GM19328 (cell line): Measurements from ENCODE around the gene SIGLEC8.
"Not testable (repeated sequence)": the region's sequence is repeated elsewhere in the genome, so short reads cannot be mapped to it uniquely, and the experiment has no call there.

ENCODE experiments used
- ATAC-seq: cut with Tn5 transposase; IDR thresholded peaks from one replicate; pipeline ENCODE4 v1.9.1; 2021; ENCODE audit warnings: mild to moderate bottlenecking, moderate library complexity; ENCODE audit not compliant: unreplicated experiment

SIGLEC8 gene

DNA sequence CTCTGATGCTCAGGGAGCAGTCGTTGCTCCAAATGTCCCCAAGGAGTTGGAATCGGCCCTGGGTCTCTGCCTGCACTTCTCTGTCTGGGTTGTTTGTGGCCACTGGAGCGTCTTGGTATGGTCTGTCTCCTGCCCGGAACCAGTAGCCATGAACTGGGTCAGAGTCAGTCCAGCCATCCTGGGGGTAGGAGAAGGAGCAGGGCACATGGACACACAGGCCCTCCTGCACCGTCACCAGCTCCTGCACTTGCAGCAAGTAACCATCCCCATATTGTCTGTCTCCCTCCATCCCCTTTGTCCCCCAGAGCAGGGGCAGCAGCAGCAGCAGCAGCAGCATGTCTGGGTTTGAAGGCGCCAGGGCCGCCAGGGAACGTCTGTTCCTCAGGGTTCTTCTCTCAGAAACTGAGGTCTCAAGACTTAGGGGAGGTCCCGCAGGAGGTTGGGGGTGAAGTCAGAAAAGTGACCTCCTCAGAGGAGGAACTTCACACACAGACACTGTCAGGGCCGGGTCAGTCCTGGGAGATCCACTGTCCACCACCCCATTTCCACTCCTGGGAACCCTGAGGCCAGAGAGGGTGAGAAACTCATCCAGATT lies at the start of gene SIGLEC8:
TSS of gene SIGLEC8 (minus strand) at position 404 of the 595 bp plus-strand sequence. CDS start at position 337, 67 bp downstream.
- no peak for ATAC-seq

- no peak for ATAC-seq
These were observed 49.4 kb upstream of the SIGLEC8 start for GRCh38 chr19:51507640-51508058.

- ATAC-seq, result no peak
These were observed 48.9 kb upstream of the SIGLEC8 start for GRCh38 chr19:51507192-51507591.

DNA sequence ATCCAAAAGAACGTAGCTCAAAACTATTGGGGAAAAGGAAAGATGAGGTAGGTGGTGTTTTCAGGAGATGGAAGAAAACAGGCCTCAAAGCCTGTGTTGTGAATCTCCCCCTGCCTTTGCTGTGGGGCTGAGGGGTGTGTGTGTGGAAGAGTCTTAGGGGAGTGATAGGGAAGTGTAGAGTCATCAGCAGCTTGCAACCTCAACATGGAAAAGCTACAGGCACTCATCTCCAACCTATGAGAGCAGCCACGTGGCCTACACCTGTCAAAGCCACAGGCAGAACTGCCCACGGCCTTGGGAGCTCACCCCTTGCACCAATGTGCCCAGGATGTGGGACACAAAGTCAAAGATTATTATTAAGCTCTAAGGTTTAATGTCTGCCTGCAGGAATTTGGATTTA lies 47.6 kb upstream of the SIGLEC8 start:
- ATAC-seq, result no peak

DNA sequence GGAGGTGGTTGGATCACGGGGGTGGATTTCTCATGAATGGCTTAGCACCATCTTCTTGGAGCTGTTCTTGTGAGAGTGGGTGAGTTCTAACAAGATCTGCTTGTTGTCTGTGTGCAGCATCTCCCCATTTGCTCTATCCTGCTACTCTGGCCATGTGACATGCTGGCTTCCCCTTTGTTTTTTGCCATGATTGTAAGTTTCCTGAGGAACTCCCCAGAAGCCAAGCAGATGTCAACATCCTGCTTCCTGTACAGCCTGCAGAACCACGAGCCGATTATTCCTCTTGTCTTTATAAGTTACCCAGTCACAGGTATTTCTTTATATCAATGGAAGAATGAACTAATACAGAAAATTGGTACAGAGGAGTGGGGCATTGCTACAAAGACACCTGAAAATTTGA lies 45.6 kb upstream of the SIGLEC8 start:
- ATAC-seq, result no peak

DNA sequence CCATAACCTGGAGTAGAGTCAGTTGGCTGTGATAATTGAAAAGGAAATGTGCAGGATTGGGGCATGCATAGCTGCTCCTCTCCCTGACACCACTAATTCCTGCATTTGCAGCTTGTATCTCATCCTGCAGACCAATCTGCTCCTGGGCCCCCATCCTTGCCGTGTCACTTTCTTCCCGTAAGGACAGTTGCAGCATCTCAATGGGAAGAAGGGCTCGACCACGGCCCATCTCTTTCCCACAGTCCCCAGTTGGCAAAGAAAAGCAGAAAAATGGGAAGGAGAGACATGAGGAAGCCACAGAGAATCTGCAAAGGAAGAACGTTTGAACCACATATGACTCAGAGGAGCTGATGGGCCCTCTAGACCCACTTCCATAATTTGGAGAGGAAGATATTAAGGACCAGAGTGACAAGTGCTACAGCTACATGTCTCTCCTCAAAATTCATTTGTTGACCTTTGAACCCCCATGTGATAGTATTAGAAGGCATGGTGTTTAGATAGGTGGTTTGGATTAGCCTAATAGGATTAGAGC lies 45.1 kb upstream of the SIGLEC8 start:
- no peak for ATAC-seq

- ATAC-seq, result no peak
These were observed 43.5 kb upstream of the SIGLEC8 start, which contains the start of gene SIGLEC12 for GRCh38 chr19:51501594-51502263. Gene SIGLEC12 (minus strand): TSS chr19:51501800. CDS start chr19:51501733, 67 bp downstream.

GRCh38 chr19:51500931-51501330 lies 42.7 kb upstream of the SIGLEC8 start:
- ATAC-seq, result not testable (repeated sequence)

DNA sequence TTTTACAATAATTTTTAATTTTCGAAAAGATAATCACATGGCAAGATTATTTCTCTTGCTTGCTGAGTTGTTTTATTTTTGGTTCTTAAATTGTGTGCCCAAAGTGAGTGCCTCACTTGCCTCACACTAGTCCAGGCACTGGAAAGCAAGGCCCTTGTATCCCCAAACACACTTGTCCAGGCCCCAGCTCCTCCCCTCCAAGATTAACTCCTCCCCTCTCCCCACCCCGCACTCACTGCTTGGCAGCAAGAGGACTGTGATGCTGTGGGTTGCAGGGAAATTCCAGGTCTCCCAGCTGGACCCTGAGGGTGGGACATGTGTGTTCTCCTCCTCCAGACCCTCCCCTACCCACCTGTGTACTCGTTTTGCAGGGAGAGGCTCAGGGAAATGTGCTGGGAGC lies 39.4 kb upstream of the SIGLEC8 start:
- no peak for ATAC-seq

DNA sequence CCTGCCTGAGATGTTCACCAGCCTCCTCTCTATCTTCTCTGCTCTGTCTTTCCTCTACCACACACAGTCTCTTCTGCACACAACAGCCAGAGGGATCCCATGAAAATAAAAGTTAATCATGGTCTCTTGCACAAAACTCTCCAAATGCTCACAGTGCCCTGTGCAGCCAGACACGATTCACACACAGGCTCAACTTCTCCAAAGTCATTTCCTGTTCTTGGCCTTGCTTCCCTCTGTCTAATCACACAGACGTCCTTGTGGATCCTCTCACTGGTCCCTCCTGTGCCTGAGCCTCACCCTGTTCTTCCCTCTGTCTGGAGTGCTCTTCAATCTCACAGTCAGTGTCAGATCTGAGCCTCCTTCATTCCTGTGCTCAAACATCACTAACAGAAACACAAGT lies 35.5 kb upstream of the SIGLEC8 start:
- ATAC-seq, result no peak

GRCh38 chr19:51491586-51491985 lies 33.3 kb upstream of the SIGLEC8 start:
- no peak for ATAC-seq

- no peak for ATAC-seq
These were observed 32.4 kb upstream of the SIGLEC8 start for GRCh38 chr19:51490676-51491075.

- no peak for ATAC-seq
These were observed 30.9 kb upstream of the SIGLEC8 start for GRCh38 chr19:51489113-51489512.

- ATAC-seq, result no peak
These were observed 30.2 kb upstream of the SIGLEC8 start for GRCh38 chr19:51488491-51488890.

DNA sequence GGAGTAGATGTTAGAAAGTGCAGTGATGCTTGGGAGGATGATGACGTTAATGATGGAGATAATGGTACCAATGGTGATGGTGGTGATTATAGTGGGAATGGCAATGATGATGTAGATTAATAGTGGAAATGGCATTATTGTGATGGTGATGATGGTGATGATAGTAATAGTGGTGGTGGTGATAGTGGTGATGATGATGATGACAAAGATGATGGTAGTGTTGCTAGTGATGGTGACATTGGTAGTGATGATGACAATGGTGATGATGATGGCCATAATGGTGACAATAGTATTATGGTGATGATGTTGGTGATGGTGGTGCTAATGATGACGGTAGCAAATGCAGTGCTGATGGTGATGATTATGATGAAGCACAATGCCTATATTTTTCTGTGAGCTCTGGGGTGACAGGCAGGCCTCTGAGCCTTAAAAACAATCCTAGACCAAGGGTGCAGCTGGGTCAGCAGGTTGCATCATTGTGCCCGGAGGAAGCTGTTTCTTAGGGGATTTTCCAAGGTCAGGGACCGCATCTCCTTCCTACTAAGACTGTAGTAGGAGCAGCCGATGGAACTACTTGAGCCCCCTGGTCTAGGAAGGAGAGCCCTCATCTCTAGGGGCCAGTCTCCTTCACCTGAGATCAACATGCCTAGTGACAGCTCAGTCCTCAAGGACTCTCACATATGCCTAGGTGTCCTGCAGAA lies 27.9 kb upstream of the SIGLEC8 start:
- ATAC-seq, result no peak

GRCh38 chr19:51480590-51480989 lies 22.3 kb upstream of the SIGLEC8 start:
- no peak for ATAC-seq

GRCh38 chr19:51479531-51480331 lies 21.5 kb upstream of the SIGLEC8 start:
- ATAC-seq, result no peak

DNA sequence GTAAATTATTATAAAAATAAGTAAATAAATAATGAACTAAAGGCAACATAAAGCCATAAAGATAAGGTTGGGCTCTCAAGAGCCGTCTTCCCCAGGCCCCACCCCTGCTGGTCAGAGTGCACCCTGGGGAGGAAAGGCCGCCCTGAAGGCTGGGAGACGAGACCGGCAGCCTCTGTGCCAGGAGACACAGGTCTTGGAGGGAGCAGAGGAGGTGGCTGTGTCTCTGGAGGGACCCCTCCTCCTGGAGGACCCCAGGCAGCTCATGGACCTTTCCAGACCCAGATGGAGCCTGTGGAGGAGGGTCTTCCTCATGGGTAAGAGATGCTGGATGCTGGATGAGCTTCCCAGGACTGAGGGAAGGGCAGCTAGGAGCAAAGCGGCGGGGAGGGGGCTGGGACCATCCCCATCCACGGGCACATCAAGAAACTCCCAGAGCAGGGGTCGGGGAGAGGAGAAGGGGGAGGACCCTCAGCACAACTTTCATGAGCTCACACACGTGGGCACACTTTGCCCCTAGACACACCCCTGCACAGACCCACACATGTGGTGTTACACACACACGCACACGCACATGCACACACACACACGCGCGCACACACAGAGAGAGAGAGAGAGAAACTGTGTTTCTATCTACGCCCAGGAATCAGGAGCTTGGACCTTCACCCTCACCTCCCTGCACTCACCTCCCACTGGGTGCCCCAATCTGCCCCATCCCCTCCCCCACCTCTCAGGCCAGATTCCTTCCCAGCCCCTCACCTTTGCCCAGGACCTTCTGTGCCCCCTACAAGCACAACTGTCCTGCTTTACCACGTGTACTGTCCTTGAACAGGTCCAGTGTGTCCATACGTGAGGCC lies 20.4 kb upstream of the SIGLEC8 start, which contains the start of gene CEACAM18:
TSS of gene CEACAM18 (plus strand) at position 159 of the 854 bp plus-strand sequence.
- no peak for ATAC-seq

DNA sequence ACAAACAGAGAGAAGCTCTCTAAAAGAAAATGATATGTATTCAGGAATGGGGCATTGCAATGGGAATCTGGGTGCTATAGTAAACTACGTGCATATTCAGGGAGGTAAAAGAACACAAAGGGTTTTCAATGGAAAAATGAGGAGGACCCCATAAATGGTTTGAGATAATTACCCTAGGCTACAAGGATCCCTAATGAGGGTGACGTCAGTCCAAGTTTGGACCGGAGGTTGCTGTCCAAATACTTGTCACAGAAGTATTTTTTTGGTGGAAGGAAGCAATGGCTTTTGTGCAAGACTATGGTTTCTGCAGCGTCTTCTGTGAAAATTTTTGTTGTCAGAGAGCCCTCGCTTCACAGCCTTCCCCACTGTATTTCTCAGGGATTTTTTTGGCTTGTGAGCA lies 19.1 kb upstream of the SIGLEC8 start:
- ATAC-seq, result no peak

DNA sequence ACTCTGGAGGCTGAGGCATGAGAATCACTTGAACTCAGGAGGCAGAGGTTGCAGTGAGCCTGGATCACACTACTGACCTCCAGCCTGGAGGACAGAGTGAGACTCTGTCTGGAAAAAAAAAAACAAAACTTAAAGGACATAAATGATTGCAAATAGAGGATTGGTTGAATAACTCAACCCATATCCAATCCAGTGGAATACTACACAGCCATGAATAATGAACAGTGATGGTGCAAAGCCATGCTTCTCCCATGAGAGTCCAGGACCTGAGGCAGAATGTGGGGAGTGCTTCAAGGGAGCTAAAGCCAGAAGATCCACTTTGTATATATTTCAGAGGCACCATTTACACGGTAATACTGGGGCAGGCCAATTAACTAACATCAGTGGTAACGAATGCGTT lies 17.9 kb upstream of the SIGLEC8 start:
- no peak for ATAC-seq
